WERI-Rb-1 (cell line): ENCODE measurements around the gene UROC1.
A peak's percentile ranks its signal among the peaks of the same experiment; 100 is the strongest.

ENCODE experiments used
- DNase-seq: peaks from one replicate; pipeline ENCODE4 v3.0.0-alpha.2; 2020
- H3K27ac ChIP-seq: fragments of 250-450 bp; sonication (Bioruptor Pico); 2 replicates; pipeline ENCODE4 v1.5.1; 2020; ENCODE audit warnings: mild to moderate bottlenecking, moderate library complexity
- H3K27me3 ChIP-seq: fragments of 250-450 bp; sonication (Bioruptor Pico); 2 replicates; pipeline ENCODE4 v1.5.1; 2021; ENCODE audit warnings: mild to moderate bottlenecking, low read depth, moderate library complexity; ENCODE audit not compliant: insufficient read depth, severe bottlenecking
- H3K36me3 ChIP-seq: fragments of 250-450 bp; sonication (Bioruptor Pico); 2 replicates; pipeline ENCODE4 v1.5.1; 2020; ENCODE audit warnings: mild to moderate bottlenecking, moderate library complexity
- H3K4me3 ChIP-seq: 2 replicates; pipeline ENCODE4 v1.5.1; 2011; ENCODE audit warnings: low read depth, mild to moderate bottlenecking, control low read depth, low read length
- H3K9me3 ChIP-seq: fragments of 250-450 bp; sonication (Bioruptor Pico); 2 replicates; pipeline ENCODE4 v1.5.1; 2021; ENCODE audit warnings: mild to moderate bottlenecking, moderate library complexity; ENCODE audit not compliant: severe bottlenecking
- CTCF ChIP-seq: IDR thresholded peaks from 2 replicates; pipeline ENCODE4 v1.5.1; 2011; ENCODE audit warnings: low read depth, mild to moderate bottlenecking, control low read depth, inconsistent platforms, low read length

Gene UROC1

DNA sequence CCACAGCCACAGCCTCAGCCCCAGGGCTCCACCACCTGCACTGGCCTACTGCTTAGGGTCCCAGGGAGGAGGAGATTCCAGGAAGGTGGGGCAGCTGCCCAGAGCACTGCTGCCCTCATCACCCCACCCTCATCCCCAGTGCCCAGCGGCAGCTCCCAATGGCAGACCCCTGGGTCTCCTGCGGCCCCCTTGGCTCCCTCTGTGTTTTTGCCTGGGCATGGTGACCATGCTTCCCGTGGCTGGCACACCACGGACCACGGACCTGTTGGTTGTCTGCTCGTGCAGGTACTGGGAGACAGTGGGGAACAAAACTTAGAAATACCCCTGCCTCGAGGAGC is 9.1 kb upstream of the UROC1 start:
- peaks cover 4% of the 10 kb centered on the region for H3K27me3 ChIP-seq
- DNase-seq = no peak
- H3K9me3 ChIP-seq = no peaks in the 10 kb centered on the region
- no peak overlapping the region for H3K4me3 ChIP-seq
- no peak overlapping the region for H3K27ac ChIP-seq
- H3K36me3 ChIP-seq = no peaks in the 10 kb centered on the region
- no peak for TF ChIP-seq CTCF

- Histone ChIP-seq H3K27me3 (peaks cover 4% of the 10 kb centered on the region), H3K9me3 (no peaks in the 10 kb centered on the region), H3K36me3 (no peaks in the 10 kb centered on the region), H3K27ac (no peak overlapping the region), H3K4me3 (no peak overlapping the region)
- no peak for TF ChIP-seq CTCF
- DNase-seq = no peak
Observed at GRCh38 chr3:126525853-126526667, 8.5 kb upstream of the UROC1 start.

GRCh38 chr3:126525091-126525852 is 7.7 kb upstream of the UROC1 start:
- Histone ChIP-seq H3K27ac (no peak overlapping the region), H3K4me3 (no peak overlapping the region), H3K9me3 (no peaks in the 10 kb centered on the region), H3K27me3 (peaks cover 4% of the 10 kb centered on the region), H3K36me3 (no peaks in the 10 kb centered on the region)
- DNase-seq = no peak
- no peak for TF ChIP-seq CTCF

DNA sequence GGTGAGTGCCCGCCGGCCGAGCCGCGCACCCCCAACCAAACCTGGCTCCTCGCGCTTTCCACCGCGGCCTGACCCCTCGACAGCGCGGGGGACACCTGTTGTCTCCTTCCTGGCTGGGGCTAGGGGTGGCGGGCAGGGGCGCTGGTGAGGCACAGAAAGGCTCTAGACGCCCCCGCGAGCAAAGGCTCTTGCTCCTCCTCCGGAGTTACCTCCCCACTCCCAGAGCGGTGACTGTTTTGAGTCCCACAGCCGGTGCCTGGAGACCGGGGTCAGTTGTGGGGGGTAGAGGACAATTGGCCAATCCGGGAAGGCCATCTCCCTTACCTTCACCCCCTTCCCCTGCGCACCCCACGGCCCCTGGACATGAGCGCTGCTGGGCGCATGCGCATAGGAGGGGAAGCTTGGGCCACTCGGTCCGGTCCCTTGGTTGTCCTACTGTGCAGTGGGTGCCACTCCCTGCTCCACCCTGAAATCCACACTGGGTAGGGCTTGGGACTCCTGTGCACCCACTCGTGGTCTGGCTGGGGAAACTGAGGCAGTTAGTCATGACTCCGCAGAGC is 6.9 kb upstream of the UROC1 start:
- 0 out of 2 replicates have a peak, but pooled peaks have one; percentile 0 for TF ChIP-seq CTCF
- peak; percentile 48 for DNase-seq
- H3K27ac ChIP-seq = no peak overlapping the region

DNA sequence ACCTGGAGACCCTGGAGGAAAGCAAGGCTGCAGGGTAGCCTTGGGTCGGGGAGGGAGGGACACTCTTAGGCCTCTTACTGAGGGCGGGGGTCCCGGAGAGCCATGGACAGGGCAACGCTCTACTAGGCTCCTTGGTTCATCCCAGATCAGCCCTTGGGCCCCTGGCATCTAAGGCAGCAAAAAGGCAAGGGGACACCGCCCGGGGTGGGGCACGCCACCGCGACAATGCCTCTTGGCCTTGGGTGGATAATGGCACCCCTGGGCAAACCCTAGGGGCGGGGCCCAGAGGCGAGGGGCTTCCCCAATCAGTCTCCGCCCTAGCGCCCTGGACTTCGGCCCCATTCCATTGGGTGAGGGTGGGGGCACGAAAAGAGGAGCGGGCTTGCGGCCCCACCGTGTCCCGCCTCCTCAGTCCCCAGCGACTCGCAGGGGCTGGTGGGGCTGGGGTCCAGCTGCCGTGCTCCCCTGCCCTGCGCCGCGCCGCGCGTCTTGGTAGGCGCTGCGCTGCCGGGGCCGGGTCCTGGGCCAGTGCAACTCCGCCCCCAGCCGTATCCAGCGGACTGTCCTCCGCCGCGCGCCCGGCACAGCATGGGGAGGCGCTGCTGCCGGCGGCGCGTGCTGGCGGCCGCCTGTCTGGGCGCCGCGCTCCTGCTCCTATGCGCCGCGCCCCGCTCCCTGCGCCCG is 6.3 kb upstream of the UROC1 start, which contains the start of gene CHST13:
TSS of gene CHST13 (plus strand) at position 411 of the 684 bp plus-strand sequence. CDS start at position 589, 178 bp downstream.
- Histone ChIP-seq H3K27me3 (peaks cover 4% of the 10 kb centered on the region), H3K27ac (no peak within 1 kb of the TSS), H3K36me3 (no peaks in the 10 kb centered on the region), H3K9me3 (no peaks in the 10 kb centered on the region), H3K4me3 (peak within 1 kb of the TSS; percentile 48)
- peak; percentile 16; the same call in 1 of the 2 replicates for TF ChIP-seq CTCF
- DNase-seq = peak; percentile 68

More for the DNA sequence above, 6.9 kb upstream of the UROC1 start:
- Histone ChIP-seq H3K9me3 (no peaks in the 10 kb centered on the region), H3K36me3 (no peaks in the 10 kb centered on the region), H3K4me3 (peak overlapping the region; percentile 48), H3K27me3 (peaks cover 4% of the 10 kb centered on the region)
